K562 (cell line): Measurements from ENCODE around the gene ABI3BP.

Source experiments
- CHD2 ChIP-seq: IDR thresholded peaks from 2 replicates; pipeline ENCODE4 v1.6.1; 2011; ENCODE audit warnings: low read depth, low read length
- CTCF ChIP-seq, 3 experiments: IDR thresholded peaks in 2 of 3; conservative IDR thresholded peaks in 1 of 3; 2 replicates each; pipeline ENCODE4 v1.5.1; 2011 to 2012; ENCODE audit warnings: low read length in 3 of 3, mild to moderate bottlenecking in 3 of 3, control low read depth in 2 of 3, improper control_type of control experiment in 1 of 3, inconsistent platforms in 1 of 3, low read depth in 1 of 3, mixed read lengths in 1 of 3, moderate library complexity in 1 of 3; ENCODE audit not compliant: insufficient read depth in 2 of 3
- EZH2 ChIP-seq: IDR thresholded peaks from 2 replicates; pipeline ENCODE4 v1.6.1; 2012; ENCODE audit warnings: low read depth, mild to moderate bottlenecking, inconsistent platforms, low read length, borderline replicate concordance
- HIVEP1 ChIP-seq: fragments of 250-450 bp; sonication (Bioruptor Pico); IDR thresholded peaks from 2 replicates; pipeline ENCODE4 v1.4.0; 2020; ENCODE audit warnings: mild to moderate bottlenecking
- JUN ChIP-seq, 2 experiments: sonication (generic) in 1 of 2; formaldehyde crosslinking in 1 of 2; IDR thresholded peaks; 2 replicates each; pipeline versions ENCODE4 v1.6.1 to v1.8.0; 2012 to 2022; ENCODE audit warnings: borderline replicate concordance in 2 of 2, mild to moderate bottlenecking in 2 of 2, improper control_type of control experiment in 1 of 2, low read depth in 1 of 2, low read length in 1 of 2, missing genetic modification reagents in 1 of 2
- MXI1 ChIP-seq: IDR thresholded peaks from 2 replicates; pipeline ENCODE4 v1.6.1; 2011; ENCODE audit warnings: low read depth, mild to moderate bottlenecking, improper control_type of control experiment, low read length
- PHTF2 ChIP-seq: fragments of 250-450 bp; sonication (Bioruptor Pico); IDR thresholded peaks from 2 replicates; pipeline ENCODE4 v1.5.0; 2021; ENCODE audit warnings: mild to moderate bottlenecking
- POLR2AphosphoS5 ChIP-seq: IDR thresholded peaks from 2 replicates; pipeline ENCODE4 v1.6.1; 2011; ENCODE audit warnings: mild to moderate bottlenecking, low read depth, low read length, moderate library complexity; ENCODE audit not compliant: control insufficient read depth, insufficient read depth
- RBM25 ChIP-seq: fragments of 200-400 bp; formaldehyde crosslinking; IDR thresholded peaks from 2 replicates; pipeline ENCODE4 v1.6.1; 2018; ENCODE audit warnings: low read length, low read depth, moderate library complexity; ENCODE audit not compliant: severe bottlenecking
- RBM39 ChIP-seq: fragments of 200-400 bp; formaldehyde crosslinking; optimal IDR thresholded peaks from 2 replicates; pipeline ENCODE3; 2018; ENCODE audit warnings: low read depth, low read length
- TAF15 ChIP-seq: fragments of 200-400 bp; formaldehyde crosslinking; IDR thresholded peaks from 2 replicates; pipeline ENCODE4 v1.6.1; 2017; ENCODE audit warnings: mild to moderate bottlenecking, low read depth, low read length, moderate library complexity
- TFAP4 ChIP-seq: sonication (generic); formaldehyde crosslinking; IDR thresholded peaks from 2 replicates; pipeline ENCODE4 v1.8.0; 2022; ENCODE audit warnings: missing genetic modification reagents, mild to moderate bottlenecking, moderate library complexity, borderline replicate concordance
- ZBTB33 ChIP-seq: sonication (generic); formaldehyde crosslinking; IDR thresholded peaks from 2 replicates; pipeline ENCODE4 v1.8.1; 2023; ENCODE audit warnings: mild to moderate bottlenecking, missing genetic modification reagents
- ZNF311 ChIP-seq: fragments of 250-450 bp; sonication (Bioruptor Pico); IDR thresholded peaks from 2 replicates; pipeline ENCODE4 v1.4.0; 2020; ENCODE audit warnings: mild to moderate bottlenecking, moderate library complexity

- TF ChIP-seq TAF15 (no peak), CTCF (IDR thresholded peaks at IDR 0.05 in 2 of 3, conservative IDR thresholded peaks at IDR 0.05 in 1 of 3; ENCODE audit: insufficient read depth in 2 of 3, low read depth in 1 of 3, low read length in 3 of 3) (no peak), HIVEP1 (CRISPR knock-in tag) (no peak), RBM25 (no peak), POLR2AphosphoS5 (no peak), EZH2 (no peak), ZBTB33 (CRISPR knock-in tag) (no peak), TFAP4 (CRISPR knock-in tag) (no peak), PHTF2 (CRISPR knock-in tag) (no peak), ZNF311 (CRISPR knock-in tag) (no peak), JUN (IDR thresholded peaks at IDR 0.05; ENCODE audit: borderline replicate concordance, low read depth, low read length) (no peak), JUN (CRISPR knock-in tag; IDR thresholded peaks at IDR 0.05; ENCODE audit: borderline replicate concordance) (no peak), RBM39 (no peak), CHD2 (no peak), MXI1 (no peak)
Measured at GRCh38 chr3:100932491-100932890, 60.7 kb downstream of the ABI3BP start.
